Activated T-helper 17 cell treated with anti-CD3 and anti-CD28 coated beads, Interleukin-2, amount 50 U/mL, for 72 hours (primary cell): Measurements from ENCODE around the gene CIITA. TPM values are rescaled to one million over a fixed set of nuclear protein-coding genes. Genes with fewer than 3 reads are reported as not detected.

Experiments used
- ATAC-seq: fragments of 150-1000 bp; cut with Tn5 transposase; replicated peaks from 2 replicates; pipeline ENCODE4 v1.10.0; 2021; ENCODE audit warnings: mild to moderate bottlenecking, moderate library complexity
- H3K27ac Mint-ChIP-seq: one replicate; pipeline ENCODE4 v1.8.0; 2022; ENCODE audit warnings: mixed read lengths
- H3K27me3 Mint-ChIP-seq: one replicate; pipeline ENCODE4 v1.8.0; 2022; ENCODE audit warnings: mixed read lengths
- H3K36me3 Mint-ChIP-seq: one replicate; pipeline ENCODE4 v1.8.0; 2022; ENCODE audit warnings: low read depth, mild to moderate bottlenecking, mixed read lengths
- H3K4me1 Mint-ChIP-seq: one replicate; pipeline ENCODE4 v1.8.0; 2022; ENCODE audit warnings: mixed read lengths
- H3K4me3 Mint-ChIP-seq: one replicate; pipeline ENCODE4 v1.8.0; 2022; ENCODE audit warnings: mild to moderate bottlenecking, mixed read lengths
- H3K9me3 Mint-ChIP-seq: one replicate; pipeline ENCODE4 v1.8.0; 2022; ENCODE audit warnings: mixed read lengths
- total RNA-seq, 2 donors: library from RNA; stranded (reverse); gene quantifications; one replicate each; pipeline ENCODE4 v1.2.3, GENCODE V29; 2022

The CIITA gene
- total RNA-seq, 2 donors from 2014 or later, result 8.6 to 64.2 TPM

DNA sequence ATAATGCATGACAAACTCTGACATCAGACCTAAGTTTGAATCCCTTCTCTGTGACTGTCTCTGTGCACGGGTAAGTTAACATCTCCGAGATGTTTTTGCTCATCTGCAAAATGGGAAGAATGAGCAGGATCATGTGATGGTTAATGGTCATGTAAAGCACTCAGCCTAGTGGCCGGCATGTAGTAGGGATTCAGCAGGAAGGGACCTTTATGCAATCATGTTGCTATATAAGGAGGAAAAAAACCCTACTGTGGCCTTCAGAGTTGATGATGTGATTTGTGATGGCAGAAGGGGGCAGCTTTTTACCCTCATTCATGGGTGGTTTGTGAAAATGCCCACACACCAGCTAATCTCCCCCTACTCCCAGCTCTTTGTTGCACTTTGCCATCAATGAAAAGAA, 91.5 kb downstream of the CIITA start:
- H3K27ac Mint-ChIP-seq, result peak overlapping the region; percentile 49
- peaks cover 5% of the 10 kb centered on the region for H3K9me3 Mint-ChIP-seq
- H3K4me1 Mint-ChIP-seq, result peaks cover 46% of the 10 kb centered on the region
- no peak overlapping the region for H3K4me3 Mint-ChIP-seq
- no peak for ATAC-seq
- peaks cover 87% of the 10 kb centered on the region for H3K36me3 Mint-ChIP-seq
- no peaks in the 10 kb centered on the region for H3K27me3 Mint-ChIP-seq

DNA sequence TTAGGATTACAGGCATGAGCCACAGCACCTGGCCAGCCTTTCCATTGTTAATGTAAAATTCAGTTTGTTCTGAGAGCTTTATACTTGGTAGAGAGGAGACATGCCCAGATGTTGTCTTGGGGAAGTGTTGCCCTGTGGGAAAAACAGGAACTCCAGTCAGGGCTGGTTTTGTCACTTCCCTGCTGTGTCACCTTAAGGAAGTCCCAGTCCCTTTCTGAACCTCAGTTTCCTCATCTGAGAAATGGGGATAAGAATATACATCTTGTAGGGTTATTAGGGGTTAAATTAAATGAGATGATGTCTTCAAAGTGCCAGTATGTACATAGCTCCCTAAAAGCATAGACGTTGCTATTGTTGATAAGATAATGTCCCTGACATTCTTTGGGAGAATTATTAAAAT, 92.6 kb downstream of the CIITA start:
- no peak for ATAC-seq
- no peak overlapping the region for H3K4me3 Mint-ChIP-seq
- H3K9me3 Mint-ChIP-seq, result peaks cover 5% of the 10 kb centered on the region
- no peak overlapping the region for H3K27ac Mint-ChIP-seq
- peaks cover 84% of the 10 kb centered on the region for H3K36me3 Mint-ChIP-seq
- peaks cover 43% of the 10 kb centered on the region for H3K4me1 Mint-ChIP-seq
- H3K27me3 Mint-ChIP-seq, result no peaks in the 10 kb centered on the region

GRCh38 chr16:10970065-10970464, 93.1 kb downstream of the CIITA start:
- H3K36me3 Mint-ChIP-seq, result peaks cover 86% of the 10 kb centered on the region
- no peak for ATAC-seq
- H3K27me3 Mint-ChIP-seq, result no peaks in the 10 kb centered on the region
- peaks cover 41% of the 10 kb centered on the region for H3K4me1 Mint-ChIP-seq
- no peak overlapping the region for H3K4me3 Mint-ChIP-seq
- peak overlapping the region; percentile 63 for H3K27ac Mint-ChIP-seq
- peaks cover 5% of the 10 kb centered on the region for H3K9me3 Mint-ChIP-seq

- no peak for ATAC-seq
- Mint-ChIP-seq H3K27me3 (no peaks in the 10 kb centered on the region), H3K27ac (no peak overlapping the region), H3K4me3 (peak overlapping the region; percentile 67), H3K36me3 (peaks cover 80% of the 10 kb centered on the region), H3K4me1 (peaks cover 26% of the 10 kb centered on the region), H3K9me3 (no peaks in the 10 kb centered on the region)
Measured at GRCh38 chr16:10971560-10971961, 94.6 kb downstream of the CIITA start.

GRCh38 chr16:10972108-10972818, 95.3 kb downstream of the CIITA start:
- no peaks in the 10 kb centered on the region for H3K9me3 Mint-ChIP-seq
- H3K36me3 Mint-ChIP-seq, result peaks cover 80% of the 10 kb centered on the region
- ATAC-seq, result peak; percentile 20
- peaks cover 24% of the 10 kb centered on the region for H3K4me1 Mint-ChIP-seq
- peak overlapping the region; percentile 35 for H3K27ac Mint-ChIP-seq
- H3K4me3 Mint-ChIP-seq, result peak overlapping the region; percentile 67
- H3K27me3 Mint-ChIP-seq, result no peaks in the 10 kb centered on the region

GRCh38 chr16:10972819-10973464, 95.9 kb downstream of the CIITA start:
- no peaks in the 10 kb centered on the region for H3K9me3 Mint-ChIP-seq
- H3K27ac Mint-ChIP-seq, result peak overlapping the region; percentile 35
- peak overlapping the region; percentile 67 for H3K4me3 Mint-ChIP-seq
- peaks cover 87% of the 10 kb centered on the region for H3K36me3 Mint-ChIP-seq
- peaks cover 30% of the 10 kb centered on the region for H3K4me1 Mint-ChIP-seq
- no peaks in the 10 kb centered on the region for H3K27me3 Mint-ChIP-seq
- ATAC-seq, result peak; percentile 80

- H3K36me3 Mint-ChIP-seq, result peaks cover 90% of the 10 kb centered on the region
Measured at GRCh38 chr16:10976634-10977033, 99.6 kb downstream of the CIITA start.

DNA sequence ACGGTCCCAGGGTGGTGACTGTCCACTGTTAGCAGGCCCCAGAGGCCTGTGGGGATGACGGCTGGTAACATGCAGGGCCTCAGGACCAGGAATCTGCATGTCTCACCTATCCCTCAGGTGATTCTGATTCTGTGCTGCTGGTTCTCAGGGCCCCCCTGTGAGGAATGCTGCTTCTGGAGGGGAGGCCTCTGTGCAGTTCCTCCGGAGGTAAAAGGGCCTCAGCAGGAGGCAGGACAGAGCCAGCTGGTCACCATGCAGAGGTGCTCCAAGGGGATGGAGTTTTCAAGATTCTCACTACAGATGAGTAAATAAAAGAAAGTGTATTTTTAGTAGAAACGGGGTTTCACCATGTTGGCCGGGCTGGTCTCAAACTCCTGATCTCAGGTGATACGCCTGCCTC, 101.1 kb downstream of the CIITA start:
- H3K36me3 Mint-ChIP-seq, result peaks cover 90% of the 10 kb centered on the region

More at GRCh38 chr16:10976634-10977033, 99.6 kb downstream of the CIITA start:
- Mint-ChIP-seq H3K27ac (peak overlapping the region; percentile 73), H3K9me3 (no peaks in the 10 kb centered on the region), H3K27me3 (no peaks in the 10 kb centered on the region), H3K4me3 (no peak overlapping the region), H3K4me1 (peaks cover 26% of the 10 kb centered on the region)
- no peak for ATAC-seq

GRCh38 chr16:10978871-10979446, 102.0 kb downstream of the CIITA start:
- Mint-ChIP-seq H3K9me3 (no peaks in the 10 kb centered on the region), H3K4me3 (peak overlapping the region; percentile 85), H3K27ac (peak overlapping the region; percentile 73), H3K27me3 (no peaks in the 10 kb centered on the region), H3K4me1 (peaks cover 28% of the 10 kb centered on the region), H3K36me3 (peaks cover 87% of the 10 kb centered on the region)
- no peak for ATAC-seq

More for the DNA sequence above, 101.1 kb downstream of the CIITA start:
- no peak for ATAC-seq
- H3K27ac Mint-ChIP-seq, result peak overlapping the region; percentile 73
- peak overlapping the region; percentile 85 for H3K4me3 Mint-ChIP-seq
- H3K9me3 Mint-ChIP-seq, result no peaks in the 10 kb centered on the region
- no peaks in the 10 kb centered on the region for H3K27me3 Mint-ChIP-seq
- H3K4me1 Mint-ChIP-seq, result peaks cover 29% of the 10 kb centered on the region

DNA sequence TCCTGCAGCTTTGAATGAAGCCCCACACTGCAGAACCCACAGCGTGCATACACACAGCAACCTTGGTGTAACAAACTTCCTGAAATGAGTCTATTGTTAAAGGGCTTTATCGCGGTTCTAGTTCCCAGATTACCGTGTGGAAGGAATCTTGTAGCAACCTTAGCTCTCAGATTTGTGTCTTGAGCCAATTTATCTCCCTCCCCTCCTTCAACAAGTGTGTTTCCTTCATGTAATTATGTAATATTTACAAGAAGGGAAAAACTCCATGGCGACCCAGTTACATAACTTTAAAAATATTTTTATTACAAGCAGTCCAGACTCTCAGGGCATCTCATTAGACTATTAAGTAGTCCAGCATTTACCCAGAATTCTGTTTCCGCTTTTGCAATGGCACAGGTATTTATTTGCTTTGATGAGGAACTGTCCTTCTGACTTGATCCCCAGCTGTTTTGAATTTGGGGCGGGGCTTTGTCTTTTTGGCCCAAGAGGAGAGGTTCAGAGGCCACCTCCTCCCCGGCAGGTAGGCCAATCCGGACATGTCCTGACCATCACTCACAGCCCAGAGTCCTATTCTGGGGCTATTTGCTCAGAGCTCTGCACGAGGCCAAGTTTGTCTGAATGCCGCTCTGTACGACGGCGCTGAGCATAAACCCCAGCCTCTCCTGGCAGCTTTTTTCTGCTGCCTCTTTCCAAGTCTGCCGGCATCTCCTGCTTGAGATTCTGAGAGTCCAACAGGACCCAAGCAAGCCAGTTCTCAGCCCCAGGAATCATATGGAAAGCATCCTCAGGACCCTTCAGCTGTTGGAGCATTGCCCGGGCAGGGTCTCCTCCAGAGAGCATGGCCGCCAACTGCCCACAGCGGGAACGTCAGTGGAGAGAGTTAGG, 103.0 kb downstream of the CIITA start:
- peaks cover 30% of the 10 kb centered on the region for H3K4me1 Mint-ChIP-seq
- no peaks in the 10 kb centered on the region for H3K9me3 Mint-ChIP-seq
- no peaks in the 10 kb centered on the region for H3K27me3 Mint-ChIP-seq
- peaks cover 88% of the 10 kb centered on the region for H3K36me3 Mint-ChIP-seq
- ATAC-seq, result no peak
- H3K27ac Mint-ChIP-seq, result no peak overlapping the region
- H3K4me3 Mint-ChIP-seq, result peak overlapping the region; percentile 85

DNA sequence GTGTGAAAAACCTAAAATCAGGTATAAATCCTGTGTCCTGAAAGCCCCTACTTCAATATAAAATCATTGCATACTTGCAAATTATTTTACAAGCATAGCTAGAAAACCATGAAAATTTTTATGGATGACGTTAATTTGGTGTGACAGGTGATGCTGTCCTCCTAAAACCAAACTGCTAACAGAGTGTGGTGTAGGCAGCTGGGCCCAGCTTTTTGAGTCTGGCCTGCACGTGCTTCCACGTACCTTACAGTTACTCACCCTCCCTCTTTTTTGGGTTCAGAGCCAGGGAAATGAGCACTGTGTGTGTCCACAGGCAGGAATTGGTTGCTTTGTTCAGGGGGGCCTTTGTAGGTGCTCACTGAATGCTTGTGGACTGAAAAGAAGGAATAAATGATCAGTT, 103.8 kb downstream of the CIITA start:
- H3K9me3 Mint-ChIP-seq, result no peaks in the 10 kb centered on the region
- no peaks in the 10 kb centered on the region for H3K27me3 Mint-ChIP-seq
- ATAC-seq, result no peak
- peak overlapping the region; percentile 85 for H3K4me3 Mint-ChIP-seq
- peaks cover 89% of the 10 kb centered on the region for H3K36me3 Mint-ChIP-seq
- peak overlapping the region; percentile 76 for H3K27ac Mint-ChIP-seq
- peaks cover 30% of the 10 kb centered on the region for H3K4me1 Mint-ChIP-seq

DNA sequence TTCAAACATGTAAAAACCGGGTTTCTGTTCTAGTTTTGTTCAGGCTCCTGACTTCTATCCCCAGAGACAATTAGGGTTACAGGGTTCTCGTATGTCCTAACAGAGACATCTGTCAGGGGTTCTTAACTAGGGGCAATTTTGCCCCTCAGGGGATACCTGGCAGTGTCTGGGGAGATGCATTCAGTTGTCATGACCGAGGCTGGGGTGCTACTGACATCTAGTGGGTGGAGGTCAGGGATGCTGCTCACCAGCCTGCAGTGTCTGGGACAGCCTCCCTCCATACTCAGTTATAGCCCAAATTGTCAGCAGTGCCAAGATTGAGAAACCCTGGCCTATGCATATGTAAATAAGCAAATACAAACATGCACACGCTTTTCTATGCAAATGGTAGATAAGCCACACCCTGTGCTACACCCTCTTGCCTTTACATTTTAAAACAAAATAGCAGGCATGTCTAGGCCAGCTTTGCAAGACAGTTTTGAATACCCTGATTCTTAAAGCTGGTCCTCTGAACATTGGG, 104.8 kb downstream of the CIITA start:
- H3K27ac Mint-ChIP-seq, result peak overlapping the region; percentile 89
- peaks cover 36% of the 10 kb centered on the region for H3K4me1 Mint-ChIP-seq
- H3K27me3 Mint-ChIP-seq, result no peaks in the 10 kb centered on the region
- H3K36me3 Mint-ChIP-seq, result peaks cover 89% of the 10 kb centered on the region
- H3K4me3 Mint-ChIP-seq, result peak overlapping the region; percentile 85
- H3K9me3 Mint-ChIP-seq, result no peaks in the 10 kb centered on the region
- peak; percentile 75 for ATAC-seq

DNA sequence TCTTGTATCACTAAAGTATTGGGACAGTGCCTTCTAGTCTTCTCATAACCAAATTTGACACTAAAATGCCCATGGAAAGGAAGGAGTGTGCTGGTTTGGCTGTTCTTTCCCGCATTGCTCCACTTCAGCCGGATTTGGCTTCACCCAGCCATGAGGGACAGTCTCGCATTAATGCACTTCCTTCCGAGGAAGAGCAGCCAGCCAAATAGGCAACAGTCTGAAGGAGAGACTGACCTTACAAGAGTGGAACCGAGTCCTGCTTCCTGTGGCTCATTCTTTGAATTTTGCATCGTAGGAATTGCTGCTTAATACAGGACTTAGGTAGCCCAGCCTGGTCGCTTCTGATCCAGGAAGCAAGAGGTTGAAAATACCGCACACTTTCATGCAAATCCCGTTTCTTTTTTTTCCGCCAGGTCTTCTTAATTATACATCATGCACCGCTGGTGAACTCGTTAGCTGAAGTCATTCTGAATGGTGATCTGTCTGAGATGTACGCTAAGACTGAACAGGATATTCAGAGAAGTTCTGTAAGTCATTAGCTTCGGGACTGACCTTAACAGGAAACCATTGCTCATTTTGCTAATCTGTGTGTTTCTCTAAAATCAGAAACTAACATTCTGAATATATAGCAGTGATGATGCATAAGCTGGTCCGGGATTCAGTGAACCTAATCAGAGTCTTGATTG, 105.6 kb downstream of the CIITA start:
- H3K4me1 Mint-ChIP-seq, result peaks cover 39% of the 10 kb centered on the region
- no peaks in the 10 kb centered on the region for H3K9me3 Mint-ChIP-seq
- peak overlapping the region; percentile 89 for H3K27ac Mint-ChIP-seq
- peak; percentile 77 for ATAC-seq
- H3K27me3 Mint-ChIP-seq, result no peaks in the 10 kb centered on the region
- peaks cover 85% of the 10 kb centered on the region for H3K36me3 Mint-ChIP-seq
- peak overlapping the region; percentile 85 for H3K4me3 Mint-ChIP-seq
